ENCODE results near the gene AKAP13.

GRCh38 chr15:85555875-85556617 is 175.6 kb downstream of the AKAP13 start:
- TF ChIP-seq, protein P1, sequence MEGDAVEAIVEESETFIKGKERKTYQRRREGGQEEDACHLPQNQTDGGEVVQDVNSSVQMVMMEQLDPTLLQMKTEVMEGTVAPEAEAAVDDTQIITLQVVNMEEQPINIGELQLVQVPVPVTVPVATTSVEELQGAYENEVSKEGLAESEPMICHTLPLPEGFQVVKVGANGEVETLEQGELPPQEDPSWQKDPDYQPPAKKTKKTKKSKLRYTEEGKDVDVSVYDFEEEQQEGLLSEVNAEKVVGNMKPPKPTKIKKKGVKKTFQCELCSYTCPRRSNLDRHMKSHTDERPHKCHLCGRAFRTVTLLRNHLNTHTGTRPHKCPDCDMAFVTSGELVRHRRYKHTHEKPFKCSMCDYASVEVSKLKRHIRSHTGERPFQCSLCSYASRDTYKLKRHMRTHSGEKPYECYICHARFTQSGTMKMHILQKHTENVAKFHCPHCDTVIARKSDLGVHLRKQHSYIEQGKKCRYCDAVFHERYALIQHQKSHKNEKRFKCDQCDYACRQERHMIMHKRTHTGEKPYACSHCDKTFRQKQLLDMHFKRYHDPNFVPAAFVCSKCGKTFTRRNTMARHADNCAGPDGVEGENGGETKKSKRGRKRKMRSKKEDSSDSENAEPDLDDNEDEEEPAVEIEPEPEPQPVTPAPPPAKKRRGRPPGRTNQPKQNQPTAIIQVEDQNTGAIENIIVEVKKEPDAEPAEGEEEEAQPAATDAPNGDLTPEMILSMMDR (IDR thresholded peaks at IDR 0.05) = no peak
- no peak for TF ChIP-seq EZH2phosphoT487 (IDR thresholded peaks at IDR 0.05)

Measured in neural progenitor cell (in vitro differentiated cells).